OCI-M2 (cell line): Measurements from ENCODE around the gene SMARCAL1.
"Not testable (repeated sequence)": the region's sequence is repeated elsewhere in the genome, so short reads cannot be mapped to it uniquely, and the experiment has no call there.

ENCODE experiments used
- DNase-seq: peaks from one replicate; lab custom pipeline; 2025; ENCODE audit not compliant: unreplicated experiment; lab: John Stamatoyannopoulos, UW

The SMARCAL1 gene

DNA sequence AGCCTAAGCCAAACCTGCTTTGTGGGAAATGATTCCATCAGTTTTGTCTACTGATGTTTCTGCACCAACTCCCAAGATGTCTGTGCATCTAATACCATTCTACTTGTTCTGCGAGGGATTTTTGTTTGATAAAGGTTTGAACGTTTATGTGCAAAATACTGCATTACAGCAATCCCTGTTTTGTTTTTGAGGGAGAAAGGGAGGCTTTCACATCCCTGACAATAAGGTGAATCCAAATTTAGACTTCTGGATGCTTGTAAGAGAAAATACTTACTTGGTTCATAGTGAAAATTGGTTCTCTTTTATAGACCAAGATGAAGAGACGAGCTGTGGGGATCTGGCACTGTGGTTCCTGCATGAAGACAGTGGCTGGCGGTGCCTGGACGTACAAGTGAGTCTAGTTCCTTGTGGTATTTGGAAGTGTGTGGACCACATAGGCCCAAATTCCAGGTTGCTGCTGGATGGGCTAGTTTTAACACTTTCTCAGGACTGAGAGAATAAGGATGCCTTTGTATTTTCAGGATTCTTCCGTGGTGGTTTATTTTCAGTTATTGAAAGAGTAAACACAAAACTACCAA lies 87.4 kb downstream of the SMARCAL1 start:
- no peak for DNase-seq

- no peak for DNase-seq
These were observed 88.3 kb downstream of the SMARCAL1 start for GRCh38 chr2:216500572-216500971.

GRCh38 chr2:216501854-216502253 lies 89.6 kb downstream of the SMARCAL1 start:
- no peak for DNase-seq

- DNase-seq, result no peak
These were observed 90.3 kb downstream of the SMARCAL1 start for GRCh38 chr2:216502381-216503158.

DNA sequence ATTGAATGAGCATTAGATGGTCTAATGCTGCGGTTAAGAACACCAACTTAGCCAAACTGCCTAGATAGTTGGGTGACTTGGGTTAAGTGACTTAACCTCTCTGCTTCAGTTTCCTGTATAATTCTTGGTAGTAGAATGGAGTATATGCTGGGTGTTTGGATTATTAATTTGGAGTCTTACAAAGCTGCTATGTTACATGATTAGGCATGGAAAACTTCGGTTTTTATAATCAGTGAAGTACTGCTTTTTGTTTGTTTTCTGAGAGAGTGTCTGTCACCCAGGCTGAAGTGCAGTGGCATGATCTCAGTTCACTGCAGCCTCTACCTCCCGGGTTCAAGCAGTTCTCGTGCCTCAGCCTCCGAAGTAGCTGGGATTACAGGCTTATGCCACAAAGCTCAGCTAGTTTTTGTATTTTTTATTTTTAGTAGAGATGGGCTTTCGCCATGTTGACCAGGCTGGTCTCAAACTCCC lies 90.9 kb downstream of the SMARCAL1 start:
- DNase-seq, result no peak

GRCh38 chr2:216503697-216504375 lies 91.6 kb downstream of the SMARCAL1 start:
- DNase-seq, result no peak

- no peak for DNase-seq
These were observed 92.1 kb downstream of the SMARCAL1 start for GRCh38 chr2:216504376-216504762.

DNA sequence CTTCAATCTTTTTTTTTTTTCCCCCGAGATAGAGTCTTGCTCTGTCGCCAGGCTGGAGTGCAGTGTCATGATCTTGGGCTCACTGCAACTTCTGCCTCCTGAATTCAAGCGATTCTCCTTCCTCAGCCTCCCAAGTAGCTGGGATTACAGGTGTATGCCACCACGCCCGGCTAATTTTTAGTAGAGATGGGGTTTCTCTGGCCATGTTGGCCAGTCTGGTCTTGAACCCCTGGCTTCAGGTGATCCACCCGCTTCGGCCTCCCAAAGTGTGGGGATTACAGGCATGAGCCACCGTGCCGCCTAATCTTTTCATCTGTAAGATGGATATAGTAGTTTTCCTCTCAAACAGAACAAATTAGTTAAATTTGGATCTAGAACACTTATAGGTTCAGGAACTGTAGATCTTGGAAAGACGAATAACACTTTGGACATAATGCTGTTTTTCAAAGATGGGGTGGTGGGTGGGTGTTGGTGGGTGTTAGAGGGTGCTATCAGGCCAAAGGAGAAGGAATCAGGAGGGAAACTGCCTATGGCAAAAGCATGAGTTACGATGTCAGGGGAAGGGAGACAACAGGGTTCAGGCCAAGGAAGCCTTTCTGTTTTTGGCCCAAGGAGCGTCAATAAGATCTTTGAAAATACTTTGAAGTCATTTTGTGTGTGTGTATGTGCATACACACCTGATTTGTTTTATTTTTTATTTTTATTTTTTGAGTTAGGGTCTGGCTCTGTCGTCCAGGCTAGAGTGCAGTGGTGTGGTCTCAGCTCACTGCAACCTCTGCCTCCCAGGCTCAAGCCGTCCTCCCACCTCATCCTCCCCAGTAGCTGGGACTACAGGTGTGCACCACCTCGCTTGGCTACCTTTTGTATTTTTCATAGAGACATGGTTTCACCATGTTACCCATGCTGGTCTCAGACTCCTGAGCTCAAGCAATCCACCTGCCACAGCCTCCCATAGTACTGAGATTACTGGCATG lies 93.1 kb downstream of the SMARCAL1 start:
- no peak for DNase-seq

DNA sequence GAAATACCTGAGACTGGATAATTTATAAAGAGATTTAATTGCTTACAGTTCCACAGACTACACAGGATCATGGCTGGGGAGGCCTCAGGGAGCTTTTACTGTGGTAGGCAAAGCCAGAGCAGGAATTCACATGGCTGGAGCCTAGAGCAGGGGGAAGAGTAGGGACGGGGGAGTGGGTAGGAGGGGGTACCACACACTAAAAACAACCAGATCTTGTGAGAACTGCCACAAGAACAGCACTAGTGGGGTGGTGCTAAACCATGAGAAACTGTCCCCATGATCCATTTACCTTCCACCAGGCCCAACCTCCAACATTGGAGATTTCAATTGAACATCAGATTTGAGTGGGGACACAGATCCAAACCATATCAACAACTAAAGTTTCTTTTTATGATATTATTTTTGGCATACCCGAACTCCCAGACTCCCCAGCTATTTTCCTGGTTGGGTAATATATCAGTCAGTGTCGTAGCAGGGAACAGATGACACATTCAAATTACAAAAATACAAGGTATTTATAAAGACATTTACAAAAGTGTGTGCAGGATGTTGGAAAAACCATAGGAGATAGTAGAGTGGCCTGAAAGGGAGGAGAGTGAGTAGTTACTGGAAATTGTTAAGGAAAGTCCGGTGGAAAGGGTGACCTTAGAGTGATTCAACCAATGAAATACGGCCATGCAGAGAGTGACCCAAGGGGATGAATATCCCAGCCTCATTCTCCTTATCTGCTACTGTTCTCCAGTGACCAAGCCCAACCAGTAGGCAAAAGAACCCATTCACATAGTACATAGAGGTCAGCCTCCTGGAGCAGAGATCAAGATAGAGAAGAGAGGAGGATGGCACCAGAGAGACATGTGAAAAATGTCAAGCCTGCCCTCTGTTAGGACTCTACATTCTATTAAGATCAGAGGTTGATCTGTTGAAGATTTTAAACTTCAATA lies 95.2 kb downstream of the SMARCAL1 start:
- no peak for DNase-seq

- DNase-seq, result no peak
These were observed 95.9 kb downstream of the SMARCAL1 start for GRCh38 chr2:216508229-216508628.

DNA sequence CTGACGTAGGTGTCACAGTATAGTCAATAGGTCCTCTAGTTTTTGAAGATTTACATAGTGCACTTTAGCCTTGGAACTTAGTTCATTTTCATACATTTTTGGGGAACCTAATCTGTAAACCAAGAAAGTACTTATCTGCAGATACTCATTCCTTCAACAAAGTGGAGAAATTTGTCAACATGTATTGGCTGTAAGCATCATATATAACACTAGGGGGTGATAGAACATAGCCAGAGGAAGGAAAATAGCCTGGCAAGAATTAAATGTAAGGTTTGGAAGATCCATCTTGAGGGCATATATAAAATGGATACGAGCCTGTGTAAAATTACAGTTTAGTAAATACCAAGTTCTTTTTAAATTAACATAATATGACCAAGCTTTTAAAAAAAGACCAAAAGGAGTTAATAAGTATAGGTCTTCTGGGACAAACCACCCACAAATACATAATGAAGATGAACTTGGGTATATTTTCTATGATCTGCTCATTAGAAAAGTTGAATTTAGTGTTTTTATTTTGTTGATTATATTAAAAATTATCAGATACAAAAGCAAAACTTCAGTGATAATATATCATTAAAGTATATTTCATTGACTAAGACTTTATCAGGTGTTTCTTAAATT lies 104.6 kb downstream of the SMARCAL1 start:
- no peak for DNase-seq

- DNase-seq, result no peak
These were observed 105.4 kb downstream of the SMARCAL1 start for GRCh38 chr2:216517447-216518225.

GRCh38 chr2:216518566-216519119 lies 106.4 kb downstream of the SMARCAL1 start:
- DNase-seq, result not testable (repeated sequence)

DNA sequence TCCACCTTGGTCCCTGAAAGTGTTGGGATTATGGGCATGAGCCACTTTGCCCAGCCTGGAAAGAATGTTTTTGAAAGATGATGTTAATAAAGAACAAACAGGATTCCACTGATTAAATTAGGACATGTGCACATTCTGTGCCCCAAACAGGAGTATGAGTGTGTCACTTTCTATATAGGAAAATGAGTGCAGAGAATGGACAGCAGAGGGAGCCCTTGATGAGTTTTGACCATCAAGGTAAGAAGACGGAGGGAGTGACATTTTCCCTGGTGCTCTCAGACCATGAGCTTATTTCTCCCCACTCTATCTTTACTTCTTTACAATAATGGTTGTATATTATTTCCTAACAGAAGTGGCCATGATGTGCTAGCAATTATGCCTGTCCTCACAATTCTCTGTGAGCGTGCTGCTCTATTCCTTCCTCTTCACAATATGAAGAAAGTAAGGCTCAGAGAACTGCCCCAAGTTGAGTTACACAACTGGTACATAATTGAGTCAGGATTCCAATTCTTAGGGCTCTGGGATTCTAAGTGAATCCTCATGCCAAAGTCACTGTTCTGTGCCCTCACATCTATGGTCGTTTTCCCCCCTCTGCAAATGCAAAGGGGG lies 107.0 kb downstream of the SMARCAL1 start:
- no peak for DNase-seq

DNA sequence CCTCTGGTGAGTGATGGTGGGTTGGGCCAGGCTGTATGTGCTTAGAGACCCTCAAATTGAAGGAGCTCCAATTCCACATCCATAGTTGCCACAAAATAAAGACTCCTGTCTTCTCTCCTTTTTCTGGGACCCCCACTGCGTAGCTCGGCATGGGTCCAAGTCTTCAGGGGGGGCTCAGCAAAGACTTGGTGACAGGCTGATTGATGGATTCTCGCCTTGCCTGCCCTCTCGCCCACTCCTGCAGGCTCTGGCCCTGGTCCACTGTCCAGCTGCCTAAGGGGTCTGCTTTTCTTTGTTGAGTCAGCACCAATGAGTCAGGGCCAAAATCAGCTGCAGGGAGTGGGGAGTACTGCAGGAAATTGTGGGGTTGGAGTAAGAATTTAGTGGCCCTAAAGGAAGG lies 107.8 kb downstream of the SMARCAL1 start:
- no peak for DNase-seq

DNA sequence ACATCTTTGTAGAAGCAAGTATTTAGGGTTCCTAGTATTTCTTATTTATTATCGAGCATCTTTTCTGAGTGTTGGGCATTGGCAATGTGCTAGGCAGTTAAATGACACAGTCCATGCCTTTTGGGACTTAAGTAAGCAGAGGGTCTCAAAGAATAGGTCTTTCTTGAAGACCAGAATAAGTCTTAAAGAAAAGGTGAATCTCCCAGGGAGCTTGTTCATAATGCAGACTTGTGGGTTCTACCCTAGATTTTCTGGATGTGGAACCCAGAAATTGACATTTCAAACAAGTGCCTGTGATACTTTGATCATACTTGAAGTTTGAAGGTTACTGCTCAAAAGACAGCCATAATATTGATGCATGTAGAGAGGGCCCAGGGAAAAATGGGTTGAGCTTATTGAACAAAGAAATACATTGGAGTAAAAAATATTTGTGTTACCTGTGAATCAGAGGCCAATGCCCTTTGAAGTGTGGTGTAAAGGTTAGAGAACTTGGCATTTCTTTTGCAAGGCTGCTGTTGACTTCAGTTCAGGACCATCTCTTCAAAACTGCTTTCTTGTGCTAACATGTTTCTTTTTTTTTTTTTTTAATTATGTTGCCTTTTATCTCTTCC lies 110.7 kb downstream of the SMARCAL1 start:
- no peak for DNase-seq

- DNase-seq, result no peak
These were observed 113.7 kb downstream of the SMARCAL1 start for GRCh38 chr2:216525972-216526371.
